ENCODE results near the gene FTSJ1. TPM values are rescaled to one million over a fixed set of nuclear protein-coding genes. Genes with fewer than 3 reads are reported as not detected.
A peak's percentile ranks its signal among the peaks of the same experiment; 100 is the strongest.
"Not testable (repeated sequence)": the region's sequence is repeated elsewhere in the genome, so short reads cannot be mapped to it uniquely, and the experiment has no call there.

The FTSJ1 gene
- polyA plus RNA-seq (2014; cell fraction: cytosol; rRNA removed), result 68.3 and 117 TPM in 2 replicates
- polyA plus RNA-seq (2014; cell fraction: nucleus; rRNA removed), result 136 and 161 TPM in 2 replicates

GRCh38 chrX:48475774-48476577, at the start of gene FTSJ1:
FTSJ1 (plus strand) TSS chrX:48476199; CDS start chrX:48478048, 1,849 bp downstream.
- DNase-seq (ENCODE audit: low spot score), result peak; percentile 90

DNA sequence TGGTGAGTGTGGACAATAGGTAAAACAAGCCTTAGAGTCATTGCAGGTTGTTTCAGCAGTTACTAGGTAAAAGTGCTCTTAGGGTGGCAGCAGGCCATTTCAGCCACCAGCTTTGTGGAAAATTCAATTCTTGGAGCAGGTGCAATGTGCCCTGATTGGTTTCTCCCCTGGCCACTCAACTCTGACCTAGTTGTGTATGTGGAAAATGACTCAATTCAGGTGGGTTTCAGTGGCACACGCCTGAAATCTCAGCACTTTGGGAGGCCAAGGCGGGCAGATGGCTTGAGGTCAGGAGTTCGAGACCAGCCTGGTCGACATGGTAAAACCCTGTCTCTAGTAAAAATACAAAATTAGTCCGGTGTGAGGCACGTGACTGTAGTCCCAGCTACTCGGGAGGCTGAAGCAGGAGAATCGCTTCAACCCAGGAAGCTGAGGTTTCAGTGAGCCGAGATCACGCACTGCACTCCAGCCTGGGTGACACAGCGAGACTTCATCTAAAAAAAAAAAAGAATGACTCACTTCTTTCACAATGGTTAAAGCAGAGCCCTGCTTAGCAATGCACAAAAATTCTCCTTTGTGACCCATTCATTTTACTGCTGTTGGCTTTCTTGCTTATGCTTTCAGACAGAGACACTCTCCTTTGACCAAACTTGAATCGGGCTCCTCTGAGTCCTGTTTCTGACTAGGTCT, 48.8 kb upstream of the FTSJ1 start:
- not testable (repeated sequence) for DNase-seq (ENCODE audit: low spot score)

DNA sequence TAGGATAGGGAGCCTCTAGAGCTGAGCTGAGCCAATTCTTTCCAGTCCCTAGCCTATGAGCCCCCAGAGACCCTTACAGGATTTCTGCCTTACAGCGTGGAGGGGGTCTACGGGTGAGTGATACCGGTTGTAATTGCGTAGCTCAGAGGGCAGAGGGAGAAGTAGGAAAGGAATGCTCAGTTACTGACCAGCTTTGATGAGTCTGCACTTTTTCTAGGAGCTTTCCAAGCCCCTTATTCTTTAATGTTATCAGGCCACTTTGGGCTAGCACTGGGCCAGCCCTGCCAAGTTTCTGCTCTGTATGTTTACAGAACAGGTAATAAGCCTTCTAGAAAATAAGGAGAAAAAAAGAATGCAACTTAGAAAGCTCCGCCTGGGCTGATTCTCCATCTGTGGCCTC, 46.4 kb upstream of the FTSJ1 start:
- DNase-seq (ENCODE audit: low spot score), result not testable (repeated sequence)

DNA sequence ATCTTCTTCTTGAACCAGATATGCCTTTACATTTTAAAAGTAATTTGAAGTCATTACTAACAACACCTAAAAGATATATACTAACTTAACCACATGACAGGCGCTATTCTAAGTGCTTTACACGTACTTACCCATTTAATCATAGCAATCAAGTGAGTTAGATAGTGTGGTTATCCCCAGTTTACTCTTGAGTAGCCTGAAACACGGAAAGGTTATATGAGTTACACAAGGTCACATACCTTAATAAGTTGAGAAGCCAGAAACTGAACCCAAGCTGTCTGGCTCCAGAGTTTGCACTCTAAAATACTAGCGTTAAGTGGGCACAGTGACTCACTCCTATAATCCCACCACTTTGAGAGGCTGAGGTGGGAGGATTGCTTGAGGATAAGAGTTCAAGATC, 45.8 kb upstream of the FTSJ1 start:
- DNase-seq (ENCODE audit: low spot score), result not testable (repeated sequence)

DNA sequence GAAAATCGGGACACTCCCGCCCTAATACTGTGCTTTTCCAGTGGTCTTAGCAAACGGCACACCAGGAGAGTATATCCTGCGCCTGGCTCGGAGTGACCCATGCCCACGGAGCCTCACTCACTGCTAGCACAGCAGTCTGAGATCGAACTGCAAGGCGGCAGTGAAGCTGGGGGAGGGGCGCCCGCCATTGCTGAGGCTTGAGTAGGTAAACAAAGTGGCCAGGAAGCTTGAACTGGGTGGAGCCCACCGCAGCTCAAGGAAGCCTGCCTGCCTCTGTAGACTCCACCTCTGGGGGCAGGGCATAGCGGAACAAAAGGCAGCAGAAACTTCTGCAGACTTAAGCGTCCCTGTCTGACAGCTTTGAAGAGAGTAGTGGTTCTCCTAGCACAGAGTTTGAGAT, 42.3 kb upstream of the FTSJ1 start:
- DNase-seq (ENCODE audit: low spot score), result not testable (repeated sequence)

GRCh38 chrX:48447201-48447600, 28.8 kb upstream of the FTSJ1 start:
- not testable (repeated sequence) for DNase-seq (ENCODE audit: low spot score)

DNA sequence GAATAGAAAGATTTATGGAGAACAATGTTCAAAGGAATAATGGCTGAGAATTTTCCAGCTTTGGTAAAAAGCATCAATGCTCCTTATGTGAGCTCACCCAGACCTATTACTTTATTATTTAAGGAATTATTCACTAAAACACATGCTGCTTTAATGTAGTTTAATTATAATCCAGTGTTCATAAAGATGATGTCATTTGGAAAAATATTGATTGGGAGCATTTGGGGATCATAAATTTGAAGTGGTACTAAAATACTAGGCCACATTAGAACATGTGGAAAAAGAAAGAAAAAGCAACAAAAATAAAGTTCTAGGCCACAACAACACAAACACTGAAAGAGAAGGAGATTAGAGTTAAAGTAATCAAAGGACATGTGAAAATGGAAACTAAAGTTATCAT, 25.9 kb upstream of the FTSJ1 start:
- DNase-seq (ENCODE audit: low spot score), result no peak

- no peak for DNase-seq (ENCODE audit: low spot score)
Observed at GRCh38 chrX:48451708-48452107, 24.3 kb upstream of the FTSJ1 start.

DNA sequence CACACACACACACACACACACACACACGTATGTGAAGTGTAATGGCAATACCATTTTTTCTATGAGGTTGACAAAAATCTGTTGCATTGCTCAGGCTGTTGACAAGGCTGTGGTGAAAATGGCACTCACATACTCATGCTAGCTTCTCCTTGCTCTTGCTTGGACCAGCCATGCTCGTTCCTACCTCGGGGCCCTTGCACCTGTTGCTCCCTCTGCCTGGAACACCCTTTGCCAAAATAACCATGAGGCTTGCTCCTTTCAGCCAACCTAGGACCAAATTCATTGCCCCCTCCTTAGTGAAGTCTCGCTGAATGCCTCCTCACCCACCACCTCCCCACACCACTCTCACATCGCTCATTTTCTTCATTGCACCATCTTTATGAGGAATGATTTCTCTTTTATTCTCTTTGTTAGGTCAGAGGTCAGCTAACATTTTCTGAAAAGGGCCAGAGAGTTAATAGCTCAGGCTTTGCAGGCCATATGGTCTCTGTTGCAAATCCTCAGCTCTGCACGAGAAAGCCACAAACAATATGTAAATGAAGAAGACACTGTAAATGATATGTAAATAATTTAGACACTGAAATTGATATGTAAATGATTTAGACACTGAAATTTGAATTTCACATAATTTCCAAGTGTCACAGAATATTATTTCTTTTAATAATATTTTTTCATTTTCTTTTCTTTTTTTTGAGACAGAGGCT, 19.2 kb upstream of the FTSJ1 start:
- DNase-seq (ENCODE audit: low spot score), result no peak

- DNase-seq (ENCODE audit: low spot score), result no peak
Observed at GRCh38 chrX:48458711-48459110, 17.3 kb upstream of the FTSJ1 start.

DNA sequence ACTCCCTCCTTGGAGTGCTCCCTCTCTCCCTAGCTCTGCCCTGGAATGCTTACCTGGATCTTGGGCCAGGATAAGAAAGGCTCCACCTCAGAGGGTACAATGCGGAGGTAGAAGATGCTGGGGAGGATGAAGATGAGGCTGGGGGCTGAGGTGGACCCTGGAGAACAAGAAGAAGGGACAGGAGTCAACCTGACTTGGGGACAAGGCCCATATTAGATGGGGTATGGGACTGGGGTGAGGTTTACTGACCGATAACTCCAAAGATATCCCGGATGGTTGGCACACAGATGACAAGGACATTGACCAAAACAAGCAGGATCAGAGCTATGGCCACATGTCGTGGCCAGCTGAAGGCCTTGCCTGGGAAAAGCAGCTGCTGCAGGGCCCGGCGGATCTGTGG, 16.5 kb upstream of the FTSJ1 start:
- DNase-seq (ENCODE audit: low spot score), result no peak

DNA sequence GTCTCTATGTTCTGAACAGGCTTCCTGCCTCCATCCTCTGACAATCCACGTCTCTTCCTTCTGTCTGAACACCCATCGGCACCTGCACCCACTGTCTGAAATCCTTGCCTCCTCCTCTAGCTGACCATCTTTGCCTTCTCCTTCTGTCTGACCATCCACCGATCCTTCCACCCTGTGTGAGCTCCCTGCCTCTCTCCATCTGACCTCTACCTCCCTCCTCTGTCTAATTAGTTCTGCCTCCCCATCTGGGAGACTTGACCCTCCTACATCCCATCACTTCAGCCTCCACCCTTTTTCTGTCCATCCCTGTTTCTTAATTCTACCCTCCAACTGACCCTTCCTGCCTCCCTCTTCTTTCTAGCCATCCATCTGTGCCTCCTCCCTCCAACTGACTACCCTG, 16.0 kb upstream of the FTSJ1 start:
- no peak for DNase-seq (ENCODE audit: low spot score)

GRCh38 chrX:48460606-48461005, 15.4 kb upstream of the FTSJ1 start:
- DNase-seq (ENCODE audit: low spot score), result no peak

- DNase-seq (ENCODE audit: low spot score), result no peak
Observed at GRCh38 chrX:48461830-48462229, 14.2 kb upstream of the FTSJ1 start.

GRCh38 chrX:48465336-48465933, 10.6 kb upstream of the FTSJ1 start:
- no peak for DNase-seq (ENCODE audit: low spot score)

DNA sequence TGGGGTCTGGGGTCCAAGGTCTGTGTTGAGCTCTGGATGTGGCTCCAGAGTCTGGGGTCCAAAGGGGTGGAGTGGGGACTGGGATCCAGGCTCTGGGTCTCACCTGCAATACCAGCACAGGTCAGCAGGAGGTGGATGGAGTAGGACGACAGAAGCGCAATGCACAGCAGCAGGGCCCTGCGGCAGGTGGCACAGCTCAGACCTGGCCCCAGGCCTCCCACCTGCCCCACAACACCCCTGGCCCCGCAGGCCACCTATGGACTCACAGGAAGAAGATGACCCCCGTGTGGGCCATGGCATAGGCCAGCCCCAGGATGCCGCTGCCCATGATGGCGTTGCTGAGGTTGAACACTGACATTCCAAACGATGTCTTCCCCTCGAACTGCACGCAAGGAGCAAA, 9.3 kb upstream of the FTSJ1 start:
- DNase-seq (ENCODE audit: low spot score), result no peak

GRCh38 chrX:48467281-48467761, 8.7 kb upstream of the FTSJ1 start:
- DNase-seq (ENCODE audit: low spot score), result no peak

DNA sequence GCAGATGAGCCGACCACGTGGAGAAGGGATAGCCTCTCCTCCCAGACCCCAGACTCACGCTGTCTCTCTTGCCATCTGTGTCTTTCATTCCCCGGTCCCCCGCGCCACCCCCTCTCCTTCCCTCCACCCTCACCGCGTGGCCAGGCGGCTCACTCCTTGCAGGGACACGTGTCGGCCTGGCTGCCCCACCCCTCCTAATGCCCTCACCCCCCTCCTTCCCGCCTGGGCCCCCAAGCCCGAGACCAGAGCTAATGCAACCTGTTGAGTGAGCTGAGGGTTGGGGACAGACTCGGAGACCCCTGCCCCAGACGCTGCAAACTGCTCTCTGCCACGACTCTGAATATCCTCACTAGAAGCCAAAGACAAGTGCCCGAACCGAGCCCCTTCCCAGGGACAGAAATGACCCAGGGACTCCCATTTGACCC, 7.7 kb upstream of the FTSJ1 start:
- DNase-seq (ENCODE audit: low spot score), result peak; percentile 30

DNA sequence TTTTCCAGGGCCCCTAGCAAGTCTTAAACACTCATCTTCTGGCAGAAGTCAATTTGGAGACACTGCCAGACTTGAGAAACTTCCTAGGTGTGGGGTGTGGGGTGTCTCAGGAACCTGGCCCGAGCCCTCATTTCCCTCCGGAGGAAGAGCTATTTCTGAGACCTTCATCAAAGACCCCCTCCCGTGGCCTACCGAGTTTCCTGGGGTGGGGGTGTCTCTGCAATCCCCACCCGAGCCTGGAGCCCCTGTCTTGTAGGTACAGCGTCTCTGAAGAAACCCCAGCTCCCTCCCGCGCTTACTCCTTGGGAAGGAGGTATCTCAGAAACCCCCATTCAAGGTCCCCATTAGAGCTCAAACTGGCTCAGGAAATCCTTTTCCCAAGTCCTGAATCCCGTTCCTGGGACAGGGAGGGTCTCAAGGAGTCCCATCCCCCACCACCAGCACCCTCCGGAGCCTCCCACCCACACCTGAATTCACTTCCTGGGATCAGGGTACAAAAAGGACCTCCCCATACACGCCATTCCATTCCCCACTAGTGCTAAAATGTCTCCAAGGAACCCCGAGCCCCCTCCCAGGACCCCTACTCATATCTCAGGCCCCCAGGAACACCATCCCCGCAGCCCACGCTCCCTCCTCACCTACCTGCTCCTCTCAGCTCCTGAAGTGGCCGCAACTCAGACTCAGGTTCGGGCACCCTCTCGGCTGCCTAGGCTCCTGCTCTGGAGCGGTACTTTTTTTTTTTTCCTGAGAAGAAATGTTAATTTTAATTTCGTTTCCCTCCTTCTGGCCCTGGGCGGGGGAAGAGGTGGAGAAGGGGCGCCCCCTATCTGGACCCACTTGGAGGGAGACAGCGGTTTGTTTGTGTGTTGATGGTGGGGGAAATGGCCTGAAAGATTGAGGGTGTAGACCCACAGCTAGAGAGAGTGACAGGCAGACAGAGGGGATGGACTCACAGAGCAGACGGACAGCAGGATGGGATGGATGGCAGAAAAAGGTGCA, 7.0 kb upstream of the FTSJ1 start:
- no peak for DNase-seq (ENCODE audit: low spot score)

DNA sequence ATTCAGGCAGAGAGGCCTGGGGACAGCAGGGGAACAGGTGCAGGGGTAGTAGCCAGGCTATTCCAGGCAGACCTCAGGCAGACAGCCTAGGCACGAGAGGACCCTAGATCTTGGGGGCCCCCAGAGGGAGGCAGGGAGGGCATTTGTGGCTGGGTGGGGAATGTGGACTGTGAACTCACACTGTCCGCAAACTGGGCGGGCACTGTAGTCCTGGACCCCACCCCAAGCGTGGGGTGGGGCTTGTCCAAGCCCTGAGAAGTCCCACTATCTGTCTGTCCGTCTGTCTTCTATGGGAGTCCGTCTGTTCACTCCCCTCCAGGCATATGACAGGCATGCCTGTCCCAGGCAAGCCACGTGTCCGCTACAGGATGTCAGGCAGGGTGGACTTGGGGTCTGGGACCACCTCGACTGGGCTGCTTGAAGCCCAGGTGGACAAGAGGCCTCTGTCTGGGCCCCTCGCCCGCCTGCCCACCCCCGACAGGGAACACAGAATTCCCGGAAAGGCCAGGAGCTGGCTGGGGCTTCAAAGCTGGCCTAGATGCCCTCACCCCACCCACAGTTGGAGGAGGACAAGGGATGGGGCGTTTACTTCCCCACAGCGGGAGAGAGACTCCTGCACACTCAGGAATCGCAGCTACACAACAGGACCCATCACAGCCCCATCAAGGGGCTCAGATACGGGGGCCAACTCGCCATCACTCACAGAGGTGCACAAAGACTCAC, 5.7 kb upstream of the FTSJ1 start, which contains the start of gene SLC38A5:
SLC38A5 (minus strand) TSS at position 151 of the 723 bp plus-strand sequence. CDS start 2,336 bp downstream, outside the sequence.
- DNase-seq (ENCODE audit: low spot score), result no peak

All from SK-N-DZ (cell line).